Trophoblast cell (in vitro differentiated cells and primary cell): ENCODE results near the gene LRRN3.

Source experiments
- DNase-seq, 2 donors: peaks; one replicate each; pipeline ENCODE4 v3.0.0-alpha.2; 2016
- H2AFZ ChIP-seq: 2 replicates; pipeline ENCODE4 v1.6.1; 2013; ENCODE audit warnings: low read length, moderate library complexity, mild to moderate bottlenecking; ENCODE audit not compliant: insufficient read depth, poor library complexity
- H2AK5ac ChIP-seq: 2 replicates; pipeline ENCODE4 v1.6.1; 2013; ENCODE audit warnings: mild to moderate bottlenecking, low read length
- H2BK120ac ChIP-seq: 2 replicates; pipeline ENCODE4 v1.6.1; 2013; ENCODE audit warnings: low read length, mild to moderate bottlenecking, moderate library complexity; ENCODE audit not compliant: insufficient read depth, poor library complexity
- H2BK12ac ChIP-seq: 2 replicates; pipeline ENCODE4 v1.6.1; 2013; ENCODE audit warnings: mild to moderate bottlenecking, low read length, moderate library complexity
- H2BK5ac ChIP-seq: 2 replicates; pipeline ENCODE4 v1.6.1; 2013; ENCODE audit warnings: low read length, low read depth, moderate library complexity, mild to moderate bottlenecking; ENCODE audit not compliant: poor library complexity
- H3K14ac ChIP-seq: 2 replicates; pipeline ENCODE4 v1.6.1; 2013; ENCODE audit warnings: mild to moderate bottlenecking, low read length
- H3K18ac ChIP-seq: 2 replicates; pipeline ENCODE4 v1.6.1; 2013; ENCODE audit warnings: mild to moderate bottlenecking, low read length
- H3K23ac ChIP-seq: 2 replicates; pipeline ENCODE4 v1.6.1; 2013; ENCODE audit warnings: low read length
- H3K27ac ChIP-seq: 2 replicates; pipeline ENCODE4 v1.5.1; 2013; ENCODE audit warnings: low read depth, mild to moderate bottlenecking, inconsistent platforms, low read length, moderate library complexity
- H3K27me3 ChIP-seq: 2 replicates; pipeline ENCODE4 v1.6.1; 2013; ENCODE audit warnings: inconsistent platforms, mild to moderate bottlenecking, low read length, moderate library complexity; ENCODE audit not compliant: insufficient read depth
- H3K36me3 ChIP-seq, 2 experiments: 1 replicate in 1 of 2; 2 replicates in 1 of 2; pipeline ENCODE4 v1.6.1; 2013; ENCODE audit warnings: low read length in 2 of 2, mild to moderate bottlenecking in 2 of 2, moderate library complexity in 1 of 2; ENCODE audit not compliant: insufficient read depth in 2 of 2, control insufficient read depth in 1 of 2
- H3K4ac ChIP-seq: 2 replicates; pipeline ENCODE4 v1.6.1; 2013; ENCODE audit warnings: low read depth, mild to moderate bottlenecking, low read length, moderate library complexity
- H3K4me1 ChIP-seq, 2 experiments: 1 replicate in 1 of 2; 2 replicates in 1 of 2; pipeline ENCODE4 v1.6.1; 2013; ENCODE audit warnings: low read length in 2 of 2, mild to moderate bottlenecking in 2 of 2, moderate library complexity in 1 of 2; ENCODE audit not compliant: insufficient read depth in 2 of 2, control insufficient read depth in 1 of 2
- H3K4me2 ChIP-seq: 2 replicates; pipeline ENCODE4 v1.6.1; 2013; ENCODE audit warnings: inconsistent platforms, mild to moderate bottlenecking, low read length, moderate library complexity
- H3K4me3 ChIP-seq: 2 replicates; pipeline ENCODE4 v1.5.1; 2013; ENCODE audit warnings: mild to moderate bottlenecking, low read depth, low read length, inconsistent platforms
- H3K79me1 ChIP-seq: one replicate; pipeline ENCODE4 v1.6.1; 2013; ENCODE audit warnings: low read length
- H3K79me2 ChIP-seq: 2 replicates; pipeline ENCODE4 v1.6.1; 2013; ENCODE audit warnings: low read length, mild to moderate bottlenecking; ENCODE audit not compliant: control insufficient read depth, insufficient read depth, poor library complexity
- H3K9ac ChIP-seq: 2 replicates; pipeline ENCODE4 v1.6.1; 2013; ENCODE audit warnings: mild to moderate bottlenecking, low read length
- H3K9me3 ChIP-seq: 2 replicates; pipeline ENCODE4 v1.6.1; 2013; ENCODE audit warnings: low read depth, mild to moderate bottlenecking, control low read depth, inconsistent platforms, low read length; ENCODE audit not compliant: insufficient read depth
- H4K12ac ChIP-seq: 2 replicates; pipeline ENCODE4 v1.6.1; 2013; ENCODE audit warnings: low read depth, mild to moderate bottlenecking, low read length, moderate library complexity
- H4K8ac ChIP-seq: 2 replicates; pipeline ENCODE4 v1.6.1; 2013; ENCODE audit warnings: low read depth, mild to moderate bottlenecking, low read length, moderate library complexity
- H4K91ac ChIP-seq: one replicate; pipeline ENCODE4 v1.6.1; 2013; ENCODE audit warnings: low read depth, mild to moderate bottlenecking, low read length, moderate library complexity
- WGBS: extraction: QIAGEN DNeasy Blood & Tissue Kit; methylation state at CpG from one replicate; pipeline ENCODE4 v1.1.7; 2013; ENCODE audit warnings: missing lambda C conversion rate; ENCODE audit not compliant: insufficient read length, insufficient coverage; ENCODE audit errors: extremely low coverage; 5-methylcytosine and 5-hydroxymethylcytosine counted together

The LRRN3 gene

GRCh38 chr7:111103678-111104274 is 12.8 kb downstream of the LRRN3 start:
- no peak for DNase-seq
- no CpG with 5 or more reads among the region's 4 CpGs for WGBS
- H2BK120ac ChIP-seq, result no peak overlapping the region
- H3K9ac ChIP-seq, result no peak overlapping the region
- no peak overlapping the region for H3K27ac ChIP-seq
- no peak overlapping the region for H3K4me3 ChIP-seq
- no peak overlapping the region for H4K91ac ChIP-seq
- H3K18ac ChIP-seq, result no peak overlapping the region
- no peak overlapping the region for H2BK5ac ChIP-seq
- H3K79me2 ChIP-seq, result no peaks in the 10 kb centered on the region
- no peak overlapping the region for H3K23ac ChIP-seq
- H3K36me3 ChIP-seq, result no peaks in the 10 kb centered on the region
- no peak overlapping the region for H3K4me2 ChIP-seq
- no peaks in the 10 kb centered on the region for H3K9me3 ChIP-seq
- H3K4ac ChIP-seq, result no peak overlapping the region
- no peak overlapping the region for H3K14ac ChIP-seq
- no peak overlapping the region for H2BK12ac ChIP-seq
- no peak overlapping the region for H4K8ac ChIP-seq
- H3K27me3 ChIP-seq, result no peaks in the 10 kb centered on the region
- H3K79me1 ChIP-seq, result no peaks in the 10 kb centered on the region
- H3K4me1 ChIP-seq, result no peaks in the 10 kb centered on the region
- H4K12ac ChIP-seq, result no peak overlapping the region
- no peak overlapping the region for H2AK5ac ChIP-seq
- H2AFZ ChIP-seq, result no peak overlapping the region

- Histone ChIP-seq H2AK5ac (no peak overlapping the region), H3K9ac (no peak overlapping the region), H3K79me1 (no peaks in the 10 kb centered on the region), H3K4me2 (no peak overlapping the region), H3K4ac (no peak overlapping the region), H3K18ac (no peak overlapping the region), H4K12ac (no peak overlapping the region), H3K14ac (no peak overlapping the region), H2BK120ac (no peak overlapping the region), H2BK5ac (no peak overlapping the region), H4K91ac (no peak overlapping the region), H4K8ac (no peak overlapping the region), H3K27me3 (no peaks in the 10 kb centered on the region), H3K79me2 (no peaks in the 10 kb centered on the region), H2BK12ac (no peak overlapping the region), H3K27ac (no peak overlapping the region), H3K4me3 (no peak overlapping the region), H3K23ac (no peak overlapping the region), H3K36me3 (no peaks in the 10 kb centered on the region), H3K9me3 (no peaks in the 10 kb centered on the region), H2AFZ (no peak overlapping the region), H3K4me1 (no peaks in the 10 kb centered on the region)
- WGBS, result no CpG with 5 or more reads among the region's 3 CpGs
- no peak for DNase-seq
Measured at GRCh38 chr7:111104710-111105109, 13.8 kb downstream of the LRRN3 start.

GRCh38 chr7:111105269-111105668 is 14.3 kb downstream of the LRRN3 start:
- WGBS, result no CpG with 5 or more reads among the region's 3 CpGs
- no peak overlapping the region for H2BK5ac ChIP-seq
- H2AFZ ChIP-seq, result no peak overlapping the region
- H3K27ac ChIP-seq, result no peak overlapping the region
- DNase-seq, result no peak
- no peaks in the 10 kb centered on the region for H3K79me1 ChIP-seq
- H3K27me3 ChIP-seq, result no peaks in the 10 kb centered on the region
- H2BK12ac ChIP-seq, result no peak overlapping the region
- no peak overlapping the region for H3K4me2 ChIP-seq
- H4K91ac ChIP-seq, result no peak overlapping the region
- no peaks in the 10 kb centered on the region for H3K36me3 ChIP-seq
- H3K9me3 ChIP-seq, result no peaks in the 10 kb centered on the region
- H3K4ac ChIP-seq, result no peak overlapping the region
- no peak overlapping the region for H2BK120ac ChIP-seq
- no peak overlapping the region for H3K9ac ChIP-seq
- no peak overlapping the region for H4K12ac ChIP-seq
- H3K18ac ChIP-seq, result no peak overlapping the region
- H3K4me1 ChIP-seq, result no peaks in the 10 kb centered on the region
- no peak overlapping the region for H3K4me3 ChIP-seq
- no peak overlapping the region for H2AK5ac ChIP-seq
- no peak overlapping the region for H3K23ac ChIP-seq
- no peaks in the 10 kb centered on the region for H3K79me2 ChIP-seq
- no peak overlapping the region for H4K8ac ChIP-seq
- H3K14ac ChIP-seq, result no peak overlapping the region

- no peak overlapping the region for H2AK5ac ChIP-seq
Measured at GRCh38 chr7:111107579-111107978, 16.7 kb downstream of the LRRN3 start.

More at GRCh38 chr7:111107579-111107978, 16.7 kb downstream of the LRRN3 start:
- H3K4ac ChIP-seq, result no peak overlapping the region
- H2BK120ac ChIP-seq, result no peak overlapping the region
- H2AFZ ChIP-seq, result no peak overlapping the region
- H2BK12ac ChIP-seq, result no peak overlapping the region
- H3K27me3 ChIP-seq, result no peaks in the 10 kb centered on the region
- H3K23ac ChIP-seq, result no peak overlapping the region
- H2BK5ac ChIP-seq, result no peak overlapping the region
- H4K91ac ChIP-seq, result no peak overlapping the region
- no peaks in the 10 kb centered on the region for H3K9me3 ChIP-seq
- no peaks in the 10 kb centered on the region for H3K79me2 ChIP-seq
- H3K79me1 ChIP-seq, result no peaks in the 10 kb centered on the region
- no peak overlapping the region for H3K27ac ChIP-seq
- H3K4me1 ChIP-seq, result no peaks in the 10 kb centered on the region
- H3K36me3 ChIP-seq, result no peaks in the 10 kb centered on the region
- no peak overlapping the region for H3K4me3 ChIP-seq
- H4K8ac ChIP-seq, result no peak overlapping the region
- H3K14ac ChIP-seq, result no peak overlapping the region
- WGBS, result no CpG with 5 or more reads among the region's 1 CpG
- no peak overlapping the region for H3K9ac ChIP-seq
- H4K12ac ChIP-seq, result no peak overlapping the region
- DNase-seq, result no peak
- H3K18ac ChIP-seq, result no peak overlapping the region
- no peak overlapping the region for H3K4me2 ChIP-seq
